NCI-H2227 treated with DMSO at 0.1 percent for 48 hours (cell line): ENCODE data around the gene TP63.

Experiments used
- DNase-seq: peaks from one replicate; lab custom pipeline; 2025; lab: John Stamatoyannopoulos, UW

Gene TP63

GRCh38 chr3:189684317-189684716, 53.1 kb downstream of the TP63 start:
- DNase-seq, result no peak

DNA sequence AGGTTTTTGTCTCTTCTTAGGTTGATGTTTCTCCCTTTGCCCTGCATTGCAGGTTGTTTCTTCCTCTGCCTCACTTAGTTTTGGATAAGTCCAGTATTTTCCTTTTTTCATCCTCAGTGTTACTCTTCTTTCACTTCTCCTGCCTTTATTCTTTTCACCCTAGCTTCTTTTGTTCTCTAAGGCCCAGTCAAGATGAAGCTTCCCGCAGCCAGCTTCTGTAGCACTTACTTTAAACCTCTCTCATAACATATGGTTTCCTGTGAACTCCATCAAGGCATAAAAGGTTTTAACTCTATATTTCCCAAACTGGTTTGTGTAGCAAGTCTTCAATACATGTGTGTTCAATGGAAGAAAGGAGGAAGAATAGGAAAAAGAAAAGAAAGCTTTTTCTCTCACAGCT, 54.1 kb downstream of the TP63 start:
- DNase-seq, result no peak

DNA sequence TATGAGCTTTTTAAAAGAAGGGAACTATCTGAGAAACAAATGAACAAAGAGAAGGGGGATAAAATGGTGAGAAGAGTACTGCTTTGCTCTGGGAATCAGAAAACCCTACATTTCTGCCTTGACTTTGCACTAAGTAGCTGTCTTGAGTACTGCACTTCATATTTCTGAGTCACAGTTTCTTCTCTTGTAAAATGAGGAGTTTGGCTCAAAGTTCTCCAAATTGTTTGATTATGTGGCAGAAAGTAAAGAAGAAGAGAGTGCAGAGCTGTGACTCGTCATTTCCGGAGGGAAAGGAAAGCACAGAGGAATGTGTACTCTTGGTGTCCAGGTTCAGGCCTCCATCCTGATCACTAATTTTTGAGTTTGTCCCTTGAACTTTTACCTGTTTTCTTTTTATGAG, 54.7 kb downstream of the TP63 start:
- DNase-seq, result no peak

GRCh38 chr3:189687475-189687874, 56.3 kb downstream of the TP63 start:
- no peak for DNase-seq

- DNase-seq, result no peak
These were observed 57.1 kb downstream of the TP63 start for GRCh38 chr3:189688262-189688661.

- DNase-seq, result no peak
These were observed 58.4 kb downstream of the TP63 start for GRCh38 chr3:189689625-189690024.

DNA sequence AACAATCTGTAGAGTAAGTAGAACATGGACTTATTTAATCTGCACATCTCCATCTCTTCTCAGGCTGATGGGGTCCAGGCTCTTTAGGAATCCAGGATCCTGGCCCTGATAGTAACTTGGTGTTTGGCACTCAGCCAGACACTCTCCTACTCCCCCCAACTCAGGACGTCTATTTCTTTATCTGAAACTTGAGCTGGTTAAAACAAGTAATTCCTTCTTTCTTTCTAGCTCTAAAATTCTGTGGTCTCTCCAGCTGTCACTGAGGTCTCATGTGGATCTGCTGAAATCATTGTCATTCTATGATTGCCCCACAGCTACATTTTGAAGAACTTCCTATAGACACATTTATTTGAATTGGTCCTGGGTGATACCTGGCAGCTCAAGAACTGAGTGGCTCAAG, 59.0 kb downstream of the TP63 start:
- DNase-seq, result no peak

DNA sequence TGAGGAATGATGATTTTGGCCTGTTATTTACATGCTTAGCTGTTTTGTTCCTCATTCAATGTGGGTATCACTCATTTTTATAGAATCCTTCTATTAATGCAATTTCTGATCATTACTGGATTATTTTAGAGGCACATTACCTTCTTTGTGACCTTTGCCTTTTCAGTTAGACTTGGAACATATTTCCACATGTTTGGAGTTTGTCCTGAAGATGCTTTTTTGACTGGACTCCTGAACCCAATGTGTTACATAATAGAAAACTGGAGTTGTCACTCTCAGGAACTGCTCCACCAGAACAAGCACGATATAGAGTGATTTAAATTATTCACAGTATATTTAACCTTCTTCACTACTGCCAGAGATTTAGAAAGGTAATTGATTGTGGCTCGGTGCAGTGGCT, 59.5 kb downstream of the TP63 start:
- no peak for DNase-seq

DNA sequence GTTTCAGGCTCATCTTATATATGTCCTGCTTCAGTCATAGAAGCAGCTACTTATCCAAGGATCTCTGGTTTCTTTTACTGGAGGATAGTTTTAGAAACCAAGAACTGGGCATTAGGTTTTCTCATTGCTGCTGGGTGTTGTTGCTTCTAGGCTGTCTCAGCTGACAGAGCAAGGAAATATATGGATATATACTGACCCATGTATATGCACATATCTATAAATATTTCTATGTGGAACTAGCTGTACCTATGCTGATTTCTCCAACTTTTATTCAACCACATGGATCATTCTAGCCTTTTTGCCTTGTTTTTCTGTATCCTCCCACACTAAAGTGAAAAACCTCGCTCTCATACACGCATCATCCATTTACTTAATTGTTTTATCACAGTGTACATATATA, 64.2 kb downstream of the TP63 start:
- no peak for DNase-seq

DNA sequence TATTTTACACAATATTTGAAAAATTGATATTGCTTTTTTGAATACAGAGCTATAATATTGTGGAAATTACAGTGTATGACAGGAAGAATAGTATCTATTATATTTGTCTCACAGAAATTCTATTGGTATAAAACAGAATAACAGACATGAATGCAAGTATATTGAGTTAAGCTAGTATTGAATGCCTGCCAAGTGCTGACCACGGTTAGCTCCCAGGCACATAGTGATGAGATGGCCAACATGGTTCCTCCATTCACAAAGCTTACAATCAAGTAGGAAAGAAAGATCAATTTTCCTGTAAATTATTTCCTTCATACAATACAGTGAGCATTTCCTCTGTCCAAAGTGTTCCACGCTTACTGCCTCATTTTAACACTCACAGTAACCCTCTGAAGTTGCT, 67.6 kb downstream of the TP63 start:
- DNase-seq, result no peak

DNA sequence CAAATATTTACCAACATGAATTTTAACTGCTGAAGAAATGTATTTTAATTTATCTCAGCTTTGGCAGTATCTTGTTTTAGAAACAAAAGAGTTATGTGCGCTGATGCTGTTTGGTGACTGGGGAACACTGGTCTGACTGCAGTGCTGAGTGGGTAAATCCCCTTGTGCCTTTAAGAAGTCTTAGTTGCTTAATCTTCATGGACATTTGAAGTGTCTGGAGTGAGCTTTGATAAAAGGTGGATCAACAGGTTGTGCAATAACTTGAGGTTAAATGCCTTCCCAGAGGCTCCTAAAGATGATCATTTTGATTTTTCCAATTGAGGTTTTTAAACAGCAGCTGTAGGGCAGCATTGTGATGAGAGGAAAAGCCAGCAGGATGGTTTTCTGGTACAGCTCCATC, 68.7 kb downstream of the TP63 start:
- no peak for DNase-seq

DNA sequence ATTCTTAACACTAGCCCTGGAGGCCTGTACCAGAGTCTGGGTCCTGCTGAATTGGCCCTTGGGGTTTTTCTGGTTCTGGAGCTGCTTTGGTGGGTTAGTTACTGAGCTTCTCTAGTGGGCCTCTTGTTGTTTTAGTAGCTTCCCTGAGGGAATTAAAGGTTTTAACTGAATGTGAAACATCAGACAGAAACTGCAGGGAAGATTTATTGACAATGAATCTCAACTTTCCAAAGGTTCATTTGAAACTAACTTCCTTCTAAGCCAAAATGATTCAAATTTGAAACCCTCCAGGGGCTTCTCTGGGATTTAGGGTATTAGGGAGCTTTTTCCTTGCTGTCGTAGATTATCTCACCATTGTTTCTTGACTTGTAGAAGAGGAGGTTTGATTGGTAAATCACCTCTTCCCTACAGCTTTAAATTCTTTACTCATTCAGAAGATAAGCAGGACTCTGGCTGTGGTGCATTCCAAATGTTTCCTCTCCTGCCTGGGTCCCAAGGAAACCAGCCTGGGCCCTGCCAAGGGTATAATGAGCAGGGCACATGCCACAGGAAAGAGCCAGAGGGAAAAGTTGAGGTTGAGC, 71.0 kb downstream of the TP63 start:
- DNase-seq, result no peak

DNA sequence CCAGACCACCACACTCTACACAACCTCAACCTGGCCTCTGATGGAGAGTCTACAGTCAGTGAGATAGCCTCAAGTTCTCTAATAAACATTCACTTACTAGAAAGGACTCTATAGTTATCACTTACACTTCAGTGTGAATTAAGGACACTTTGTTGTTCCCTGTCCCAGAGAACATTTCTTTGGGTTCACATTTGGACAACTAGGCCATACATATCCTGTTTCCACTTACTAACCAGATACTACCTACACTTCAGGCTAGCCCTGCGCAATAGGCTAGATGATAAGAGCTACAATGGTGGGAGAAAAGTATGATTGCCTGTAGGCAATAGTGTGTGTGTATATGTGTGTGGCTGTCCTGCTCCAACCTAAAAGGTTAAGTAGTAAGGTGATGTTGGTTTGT, 72.7 kb downstream of the TP63 start:
- no peak for DNase-seq

GRCh38 chr3:189708375-189708774, 77.2 kb downstream of the TP63 start:
- DNase-seq, result no peak

GRCh38 chr3:189710620-189711402, 79.6 kb downstream of the TP63 start:
- DNase-seq, result no peak

- DNase-seq, result no peak
These were observed 81.8 kb downstream of the TP63 start for GRCh38 chr3:189712906-189713483.

DNA sequence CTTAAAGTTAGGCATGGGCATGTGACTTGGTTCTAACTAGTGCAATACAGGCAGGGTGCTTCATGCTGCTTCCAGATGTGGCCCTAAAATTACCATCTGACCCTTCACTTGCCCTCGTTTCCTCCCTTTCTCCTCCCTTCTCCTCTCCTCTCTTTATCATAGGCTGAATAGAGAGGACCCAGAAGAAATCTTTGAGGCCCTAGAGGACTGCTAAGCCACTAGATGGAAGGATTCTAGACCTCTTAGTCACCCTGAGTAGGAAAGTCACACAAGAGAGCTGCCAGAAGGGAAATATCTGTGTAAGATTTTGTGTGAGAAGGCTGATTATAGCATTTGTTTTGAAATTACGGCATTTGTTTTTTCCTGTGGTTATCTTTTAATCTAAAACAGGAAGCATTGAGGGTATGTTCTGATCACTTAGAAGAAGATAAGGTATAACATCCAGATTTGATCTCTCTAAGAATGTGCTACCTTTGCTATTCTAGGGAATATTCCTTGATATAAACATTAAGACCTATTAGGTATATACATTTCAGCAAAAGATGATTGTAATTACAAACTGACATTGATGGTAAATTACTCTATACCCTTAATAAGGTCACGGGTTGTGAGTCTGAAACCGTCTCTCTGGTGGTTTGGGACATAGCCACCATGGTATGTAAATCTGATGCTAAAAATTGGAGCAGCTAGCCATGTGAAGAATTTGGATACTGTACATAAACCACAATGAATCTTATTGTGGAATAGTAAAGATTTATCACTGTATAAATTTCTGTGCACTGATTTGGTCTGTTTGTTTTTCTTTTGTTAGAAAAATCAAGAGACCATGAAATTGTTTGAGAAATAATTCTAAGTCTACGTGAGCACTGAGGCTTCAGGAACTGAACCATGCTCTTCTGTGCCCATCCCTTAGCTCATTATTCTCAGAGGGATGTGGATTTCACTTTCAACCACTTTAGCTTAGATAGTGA, 84.1 kb downstream of the TP63 start:
- no peak for DNase-seq

- no peak for DNase-seq
These were observed 87.0 kb downstream of the TP63 start for GRCh38 chr3:189718215-189718614.

- DNase-seq, result no peak
These were observed 89.7 kb downstream of the TP63 start for GRCh38 chr3:189720736-189721417.

GRCh38 chr3:189721873-189722665, 90.9 kb downstream of the TP63 start:
- no peak for DNase-seq

DNA sequence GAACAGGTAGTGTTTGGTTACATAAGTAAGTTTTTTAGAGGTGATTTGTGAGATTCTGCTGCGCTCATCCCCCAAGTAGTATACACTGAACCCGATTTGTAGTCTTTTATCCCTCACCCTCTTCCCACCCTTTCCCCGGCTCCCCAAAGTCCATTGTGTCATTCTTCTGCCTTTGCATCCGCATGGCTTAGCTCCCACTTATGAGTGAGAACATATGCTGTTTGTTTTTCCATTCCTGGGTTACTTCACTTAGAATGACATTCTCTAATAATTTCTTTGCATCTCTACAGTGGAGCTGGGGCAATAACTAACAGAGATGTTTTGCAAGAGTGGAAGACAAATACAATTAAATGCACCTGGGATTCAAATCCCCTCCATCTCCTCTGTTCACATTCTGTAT, 93.2 kb downstream of the TP63 start:
- no peak for DNase-seq
